Calu3 (cell line): ENCODE data around the gene MKNK1. TPM values are rescaled to one million over a fixed set of nuclear protein-coding genes. Genes with fewer than 3 reads are reported as not detected.

ENCODE experiments used
- BruUV-seq: library from RNA; stranded (reverse); fragments of 400-500 nt; replicated peaks from 2 replicates; lab custom pipeline; 2021; lab: Mats Ljungman, UMichigan
- CTCF ChIA-PET: fragments of 300-600 bp; sonication (Branson Sonifier 250); formaldehyde crosslinking; loops from one replicate; lab custom pipeline; 2022; ENCODE audit warnings: antibody characterized with exemption; lab: Charles Lee
- DNase-seq: peaks from one replicate; pipeline ENCODE4 v3.0.0; 2022
- H3K27ac Mint-ChIP-seq: one replicate; pipeline ENCODE4 v1.8.0; 2022; ENCODE audit warnings: mixed read lengths; ENCODE audit not compliant: unreplicated experiment
- H3K27me3 Mint-ChIP-seq: one replicate; pipeline ENCODE4 v1.8.0; 2022; ENCODE audit warnings: mixed read lengths; ENCODE audit not compliant: unreplicated experiment
- H3K36me3 Mint-ChIP-seq: one replicate; pipeline ENCODE4 v1.8.0; 2022; ENCODE audit warnings: mild to moderate bottlenecking, moderate library complexity, mixed read lengths; ENCODE audit not compliant: insufficient read depth, unreplicated experiment
- H3K4me1 Mint-ChIP-seq: one replicate; pipeline ENCODE4 v1.8.0; 2022; ENCODE audit warnings: mild to moderate bottlenecking, low read depth, mixed read lengths; ENCODE audit not compliant: unreplicated experiment
- H3K4me3 Mint-ChIP-seq: one replicate; pipeline ENCODE4 v1.8.0; 2022; ENCODE audit warnings: mild to moderate bottlenecking, low read depth, moderate library complexity, mixed read lengths; ENCODE audit not compliant: unreplicated experiment
- H3K9me3 Mint-ChIP-seq: one replicate; pipeline ENCODE4 v1.8.0; 2022; ENCODE audit warnings: low read depth, mixed read lengths; ENCODE audit not compliant: unreplicated experiment
- CTCF ChIP-seq: fragments of 200-600 bp; IDR thresholded peaks from one replicate; pipeline ENCODE4 v1.8.0; 2022; ENCODE audit warnings: antibody characterized with exemption; ENCODE audit not compliant: unreplicated experiment
- intact Hi-C: fragments of 100-400 bp; cut with micrococcal nuclease; formaldehyde crosslinking; loops from one replicate; pipeline ENCODE4 v1.10.0; 2022; ENCODE audit not compliant: unreplicated experiment
- total RNA-seq: library from RNA; stranded (reverse); gene quantifications from 2 replicates; pipeline ENCODE4 v1.2.3, GENCODE V29; 2022

The MKNK1 gene
- total RNA-seq, 1 experiment from 2014 or later, result 29.6 TPM

DNA sequence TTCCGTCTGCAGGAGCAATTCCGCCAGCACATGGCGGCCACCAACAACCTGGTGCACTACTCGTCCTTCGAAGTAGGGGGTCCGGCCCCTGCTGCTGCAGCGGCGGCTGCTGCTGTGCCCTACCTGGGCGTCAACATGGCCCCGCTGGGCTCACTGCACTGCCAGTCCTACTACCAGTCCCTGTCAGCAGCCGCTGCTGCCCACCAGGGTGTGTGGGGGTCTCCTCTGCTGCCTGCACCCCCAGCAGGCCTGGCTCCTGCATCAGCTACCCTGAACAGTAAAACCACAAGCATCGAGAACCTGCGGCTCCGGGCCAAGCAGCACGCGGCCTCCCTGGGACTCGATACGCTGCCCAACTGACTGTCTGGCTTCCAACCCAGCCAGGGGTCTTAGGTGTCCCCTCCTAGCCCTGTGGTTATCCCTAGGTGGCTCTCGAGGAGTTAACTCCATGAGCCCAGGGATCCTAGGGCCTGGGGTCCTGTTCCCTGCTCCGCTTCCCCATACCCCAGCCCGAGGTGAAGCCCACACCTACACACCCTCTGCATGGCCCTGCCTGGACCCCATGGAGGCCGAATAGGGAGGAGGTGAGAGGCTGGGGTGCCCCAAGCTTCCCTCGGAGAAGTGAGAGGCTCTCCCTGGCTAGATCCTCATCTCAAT is 91.8 kb downstream of the MKNK1 start:
- Mint-ChIP-seq H3K9me3 (no peaks in the 10 kb centered on the region), H3K27me3 (no peaks in the 10 kb centered on the region), H3K4me3 (no peak overlapping the region), H3K4me1 (peaks cover 20% of the 10 kb centered on the region), H3K27ac (no peak overlapping the region), H3K36me3 (peaks cover 1% of the 10 kb centered on the region)
- BruUV-seq, result no TSS peak
- intact Hi-C loops, result no loop called here
- no peak for DNase-seq
- CTCF ChIA-PET, result interaction anchor here (0.6 kb wide), 1 partner anchor 17 kb away, joined by 3 read pairs; no protein-coding TSS in a partner anchor
- no peak for TF ChIP-seq CTCF

GRCh38 chr1:46510998-46511365 is 93.1 kb downstream of the MKNK1 start:
- intact Hi-C loops, result no loop called here
- CTCF ChIA-PET, result no interaction called here
- Mint-ChIP-seq H3K4me1 (peaks cover 8% of the 10 kb centered on the region), H3K27ac (no peak overlapping the region), H3K27me3 (no peaks in the 10 kb centered on the region), H3K36me3 (no peaks in the 10 kb centered on the region), H3K4me3 (no peak overlapping the region), H3K9me3 (no peaks in the 10 kb centered on the region)
- no TSS peak for BruUV-seq
- DNase-seq, result no peak
- TF ChIP-seq CTCF, result no peak

DNA sequence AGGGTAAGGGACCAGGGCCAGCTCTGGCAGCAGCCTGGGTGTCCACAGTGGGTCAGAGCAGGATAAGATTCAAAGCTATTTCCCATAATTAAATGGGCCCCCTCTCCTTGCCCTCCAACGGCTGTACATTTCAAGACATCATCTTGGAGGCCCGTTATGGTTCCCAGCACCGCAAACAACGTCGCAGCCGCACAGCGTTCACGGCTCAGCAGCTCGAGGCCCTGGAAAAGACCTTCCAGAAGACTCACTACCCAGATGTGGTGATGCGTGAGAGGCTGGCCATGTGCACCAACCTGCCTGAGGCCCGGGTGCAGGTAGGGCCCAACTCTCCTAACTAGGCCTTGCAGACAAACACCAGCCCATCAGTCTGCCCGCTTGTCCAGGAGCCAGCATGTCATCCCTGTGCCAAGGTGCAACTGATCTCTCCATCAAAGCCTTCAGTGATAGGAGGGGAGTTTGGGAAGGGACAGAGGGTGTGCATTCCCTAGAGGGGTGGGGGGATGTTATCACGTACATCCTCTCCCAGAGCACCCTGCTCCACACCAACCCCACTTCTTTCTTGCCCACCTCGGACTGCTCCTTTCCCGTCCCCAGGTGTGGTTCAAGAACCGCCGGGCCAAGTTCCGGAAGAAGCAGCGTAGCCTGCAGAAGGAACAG is 93.6 kb downstream of the MKNK1 start:
- Mint-ChIP-seq H3K4me3 (no peak overlapping the region), H3K27ac (no peak overlapping the region), H3K36me3 (no peaks in the 10 kb centered on the region), H3K9me3 (no peaks in the 10 kb centered on the region), H3K27me3 (no peaks in the 10 kb centered on the region), H3K4me1 (peaks cover 2% of the 10 kb centered on the region)
- no peak for TF ChIP-seq CTCF
- CTCF ChIA-PET, result no interaction called here
- intact Hi-C loops, result no loop called here
- no TSS peak for BruUV-seq
- DNase-seq, result no peak

GRCh38 chr1:46508757-46509156 is 95.3 kb downstream of the MKNK1 start:
- Mint-ChIP-seq H3K36me3 (no peaks in the 10 kb centered on the region), H3K4me1 (no peaks in the 10 kb centered on the region), H3K9me3 (no peaks in the 10 kb centered on the region), H3K27ac (no peak overlapping the region), H3K4me3 (no peak overlapping the region), H3K27me3 (peaks cover under 1% of the 10 kb centered on the region)
- no peak for TF ChIP-seq CTCF
- intact Hi-C loops, result no loop called here
- CTCF ChIA-PET, result interaction anchor here (1.1 kb wide), 1 partner anchor 8 kb away, joined by 6 read pairs; no protein-coding TSS in a partner anchor
- DNase-seq, result no peak
- BruUV-seq, result no TSS peak

Other genes with a start within 250 kb of the MKNK1 start
- 31.4 and 34.2 TPM in 2 replicates for gene FAAH, start 210.0 kb downstream of the MKNK1 start, total RNA-seq
- gene DMBX1, start 114.4 kb downstream of the MKNK1 start, total RNA-seq, result 0.88 and 2.3 TPM in 2 replicates
- not detected in 2 replicates for gene KNCN, start 52.6 kb downstream of the MKNK1 start, total RNA-seq
- gene MOB3C, start 12.5 kb upstream of the MKNK1 start, total RNA-seq, result 8.3 and 9.3 TPM in 2 replicates
- gene ATPAF1, start 64.1 kb upstream of the MKNK1 start, total RNA-seq, result 33.9 and 34.5 TPM in 2 replicates
- not detected in 2 replicates for gene TEX38, start 67.6 kb upstream of the MKNK1 start, total RNA-seq
- 104 and 108 TPM in 2 replicates for gene EFCAB14, start 114.8 kb upstream of the MKNK1 start, total RNA-seq
- gene CYP4B1, start 194.8 kb upstream of the MKNK1 start, total RNA-seq, result 0.92 and 1.2 TPM in 2 replicates